GM19395 (cell line): Measurements from ENCODE around the gene FOXO3B.
"Not testable (repeated sequence)": the region's sequence is repeated elsewhere in the genome, so short reads cannot be mapped to it uniquely, and the experiment has no call there.

ENCODE experiments used
- ATAC-seq: cut with Tn5 transposase; IDR thresholded peaks from one replicate; pipeline ENCODE4 v1.9.1; 2021; ENCODE audit warnings: mild to moderate bottlenecking, moderate library complexity; ENCODE audit not compliant: unreplicated experiment

FOXO3B gene

DNA sequence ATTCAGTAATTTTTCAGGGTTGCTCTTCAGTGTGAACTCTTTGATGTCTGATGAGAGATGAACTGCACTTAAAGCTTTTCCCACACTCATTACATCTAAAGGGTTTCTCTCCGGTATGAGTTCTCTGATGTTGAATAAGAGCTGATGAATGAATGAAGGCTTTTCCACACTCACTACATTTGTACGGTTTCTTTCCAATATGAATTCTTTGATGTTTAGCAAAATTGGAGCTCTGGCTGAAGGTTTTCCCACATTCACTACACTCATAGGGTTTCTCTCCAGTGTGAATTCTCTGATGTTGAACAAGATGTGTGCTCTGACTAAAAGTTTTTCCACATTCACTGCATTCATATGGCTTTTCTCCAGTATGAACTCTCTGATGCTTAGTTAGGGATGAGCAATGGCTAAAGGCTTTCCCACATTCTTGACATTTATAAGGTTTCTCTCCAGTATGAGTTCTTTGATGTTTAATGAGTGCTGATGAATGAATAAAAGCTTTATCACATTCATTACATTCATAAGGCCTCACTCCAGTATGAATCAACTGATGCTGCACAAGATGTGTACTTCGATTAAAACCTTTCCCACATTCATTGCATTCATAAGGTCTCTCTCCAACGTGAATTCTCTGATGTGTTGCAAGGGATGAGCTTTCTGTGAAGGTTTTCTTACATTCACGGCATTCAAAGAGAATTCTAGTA is 20.0 kb downstream of the FOXO3B start:
- not testable (repeated sequence) for ATAC-seq

DNA sequence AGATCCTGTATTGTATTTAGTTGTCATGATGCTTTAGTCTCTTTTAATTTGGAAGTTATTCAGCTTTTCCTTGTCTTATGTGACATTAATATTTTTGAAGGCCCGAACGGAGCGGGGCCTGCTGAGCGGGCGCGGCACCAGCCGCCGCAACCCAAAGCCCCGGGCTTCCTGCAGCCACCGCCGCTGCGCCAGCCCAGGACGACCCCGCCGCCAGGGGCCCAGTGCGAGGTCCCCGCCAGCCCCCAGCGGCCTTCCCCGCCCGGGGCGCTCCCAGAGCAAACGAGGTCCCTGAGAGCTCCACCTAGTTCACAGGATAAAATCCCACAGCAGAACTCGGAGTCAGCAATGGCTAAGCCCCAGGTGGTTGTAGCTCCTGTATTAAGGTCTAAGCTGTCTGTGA is 32.0 kb downstream of the FOXO3B start:
- not testable (repeated sequence) for ATAC-seq

DNA sequence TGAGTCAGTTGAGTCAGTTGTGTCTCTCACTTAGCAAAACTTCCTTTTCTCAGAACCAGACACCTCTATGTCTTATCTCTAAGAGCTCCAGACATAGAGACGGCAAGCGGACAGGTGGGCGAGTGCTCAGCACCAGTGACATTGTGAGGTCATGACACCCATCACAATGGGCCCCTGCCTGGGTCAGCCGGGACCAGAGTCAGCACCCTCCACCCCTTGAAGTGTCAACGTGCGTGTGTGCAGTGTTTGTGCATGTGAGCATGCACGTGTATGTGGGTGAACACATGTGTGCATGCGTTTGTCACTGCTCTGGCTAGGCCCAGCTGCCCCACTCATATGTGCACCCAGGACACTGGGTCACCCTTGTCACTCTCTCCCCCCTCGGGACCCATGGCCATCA is 37.8 kb downstream of the FOXO3B start, which contains the start of gene TBC1D28:
TSS of gene TBC1D28 (minus strand) at position 101 of the 400 bp plus-strand sequence. CDS start 3,039 bp downstream, outside the sequence.
- ATAC-seq, result not testable (repeated sequence)

DNA sequence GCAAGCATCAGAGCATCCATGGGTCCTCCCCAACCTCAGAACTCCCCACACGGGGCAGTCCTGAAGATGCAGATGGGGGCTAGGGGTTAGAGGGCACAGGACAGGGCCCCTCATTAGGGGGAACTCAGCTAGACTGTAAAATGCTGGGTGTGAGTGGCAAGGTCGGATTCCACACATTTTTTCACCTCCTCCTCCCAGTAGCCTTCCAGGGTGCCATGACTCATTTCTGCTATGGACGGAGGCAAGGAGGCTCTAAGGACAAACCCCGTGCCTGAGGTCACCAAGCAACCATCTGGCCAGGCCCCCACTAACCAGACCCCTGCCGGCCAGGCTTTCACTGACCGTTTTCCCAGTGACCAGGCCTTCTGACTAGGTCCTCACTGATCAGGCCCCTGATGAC is 39.0 kb downstream of the FOXO3B start:
- ATAC-seq, result not testable (repeated sequence)

DNA sequence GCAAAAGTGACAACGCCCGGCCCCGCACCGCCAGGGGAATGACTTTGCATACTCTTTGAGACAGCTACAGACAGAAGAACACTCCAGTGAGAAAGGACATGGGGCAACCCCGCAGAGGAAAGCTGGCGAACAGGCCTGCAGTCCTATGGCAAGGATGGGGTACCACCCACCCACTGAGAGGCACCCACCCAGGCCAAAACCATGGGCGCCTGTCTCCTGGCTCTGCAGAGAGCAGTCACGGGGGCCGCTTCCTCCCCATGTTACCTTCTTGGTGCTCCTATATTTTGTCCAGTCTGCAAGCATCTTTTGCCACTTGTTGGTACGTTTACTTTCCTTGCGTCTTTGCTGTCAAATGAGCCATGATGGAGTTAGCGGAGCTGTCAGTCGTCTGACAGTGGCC is 43.8 kb downstream of the FOXO3B start:
- ATAC-seq, result not testable (repeated sequence)

DNA sequence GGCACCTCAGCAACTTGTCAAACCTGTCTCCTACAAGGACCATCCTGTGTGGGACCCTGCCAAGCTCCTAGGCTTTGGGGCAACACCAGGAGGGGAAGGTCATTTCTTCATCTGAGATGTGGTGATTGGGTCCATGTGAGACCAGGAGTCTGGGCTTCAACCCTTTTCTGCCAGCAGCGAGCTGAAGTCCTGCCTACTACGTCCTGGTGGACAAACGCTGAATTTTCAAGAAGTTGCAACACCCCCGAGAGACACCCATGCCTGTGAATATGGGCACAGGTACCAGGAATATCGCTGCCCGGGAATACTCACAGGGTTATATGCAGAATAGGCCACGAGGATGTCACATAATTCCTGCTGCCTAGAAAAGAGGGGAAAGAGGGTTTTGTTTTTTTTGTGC is 45.9 kb downstream of the FOXO3B start:
- not testable (repeated sequence) for ATAC-seq

DNA sequence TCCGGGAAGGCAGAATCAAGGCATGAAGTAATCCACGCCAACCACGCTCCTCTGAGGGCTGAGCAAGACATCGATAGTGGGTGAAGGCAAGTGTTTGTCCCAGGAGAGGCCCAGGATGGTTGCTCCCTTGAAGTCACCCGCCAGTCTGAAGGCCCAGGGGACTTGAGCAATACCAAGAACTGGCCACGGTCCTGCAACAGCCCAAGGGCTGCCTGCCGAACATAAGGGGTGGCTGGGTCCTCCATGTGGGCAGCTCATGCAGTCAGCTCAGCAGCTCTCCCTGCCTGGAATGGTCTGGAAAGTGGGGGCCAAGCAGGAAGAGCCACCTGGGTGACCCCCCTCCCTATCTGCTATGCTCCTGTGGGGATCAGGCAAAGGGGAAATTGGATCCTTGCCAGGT is 46.3 kb downstream of the FOXO3B start:
- not testable (repeated sequence) for ATAC-seq

DNA sequence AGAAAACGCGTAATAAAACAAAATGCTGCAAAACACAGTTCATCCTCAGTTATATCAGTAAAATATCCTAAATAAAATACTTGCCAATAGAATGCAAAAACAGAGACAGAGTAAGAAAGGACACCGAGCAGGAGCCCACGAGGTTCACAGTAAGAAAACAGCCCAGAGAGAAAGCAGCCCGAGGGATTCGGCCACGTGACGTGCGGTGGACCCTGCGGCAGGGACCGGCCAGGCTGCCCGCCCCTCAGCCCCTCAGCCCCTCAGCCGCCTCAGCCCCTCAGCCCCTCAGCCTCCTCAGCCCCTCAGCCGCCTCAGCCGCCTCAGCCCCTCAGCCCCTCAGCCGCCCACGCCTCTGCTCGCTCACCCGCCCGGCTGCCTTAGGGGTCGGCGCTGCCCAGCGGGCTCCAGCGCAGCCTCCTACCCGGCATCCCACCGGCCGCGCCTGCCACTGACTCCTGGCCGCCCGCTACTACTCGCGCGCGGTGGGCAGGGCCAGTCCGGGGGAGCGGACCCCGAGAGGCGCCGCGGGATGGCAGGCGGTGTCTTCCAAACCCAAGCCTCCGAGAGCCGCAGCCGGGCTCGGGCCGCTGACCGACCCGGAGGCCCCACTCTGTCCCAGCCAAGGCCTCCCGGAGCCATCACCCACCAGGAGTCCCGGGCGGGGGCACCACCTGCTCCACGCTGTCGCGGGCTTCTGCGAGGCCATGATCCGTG is 47.4 kb downstream of the FOXO3B start:
- ATAC-seq, result not testable (repeated sequence)
